B cell (primary cell): ENCODE measurements around the gene TECTB.

Source experiments
- CTCF ChIP-seq: fragments of 200-600 bp; IDR thresholded peaks from one replicate; pipeline ENCODE4 v1.8.0; 2022; ENCODE audit warnings: antibody characterized with exemption, mild to moderate bottlenecking
- EZH2 ChIP-seq: IDR thresholded peaks from 2 replicates; pipeline ENCODE4 v1.6.1; 2012; ENCODE audit warnings: borderline replicate concordance, low read depth, mild to moderate bottlenecking, moderate library complexity, low read length; ENCODE audit not compliant: insufficient read depth, poor library complexity, severe bottlenecking

- TF ChIP-seq CTCF (no peak), EZH2 (no peak)
Observed at GRCh38 chr10:112280205-112280921, 2.8 kb upstream of the TECTB start.
